Measurements from ENCODE around the gene OSTN. TPM values are rescaled to one million over a fixed set of nuclear protein-coding genes. Genes with fewer than 3 reads are reported as not detected.

Gene OSTN
- total and polyA plus RNA-seq, 4 donors, result 2.0 TPM; not detected in 3

GRCh38 chr3:191216510-191216909 lies 17.5 kb downstream of the OSTN start:
- intact Hi-C loops (cut with DNase I), result no loop called here

DNA sequence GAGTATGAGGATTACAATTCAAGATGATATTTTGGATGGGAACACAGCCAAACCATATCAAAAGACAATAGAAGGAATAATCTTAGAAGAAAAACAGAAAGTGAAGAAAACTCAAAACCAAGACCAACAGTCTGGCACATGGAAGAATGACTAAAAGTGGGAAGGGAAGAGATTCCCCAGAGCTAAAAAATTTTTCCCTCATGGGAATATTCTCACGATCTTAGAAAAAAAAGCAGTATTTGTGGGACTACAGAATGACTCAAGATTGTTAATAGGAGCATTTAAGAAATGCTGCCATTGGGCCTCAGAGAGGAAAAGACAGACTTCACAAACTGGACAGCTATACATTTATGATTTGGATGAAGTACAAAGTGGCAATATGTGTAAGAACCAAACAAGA lies 18.3 kb downstream of the OSTN start:
- 3 to 19% methylated on average over 1 of the region's 1 CpG for WGBS, 2 donors
- intact Hi-C loops (cut with DNase I), result no loop called here
- Histone ChIP-seq H3K4me3 (ENCODE audit: low read length in 2 of 2) (no peak overlapping the region), H3K9me3 (ENCODE audit: control insufficient read depth, low read length) (no peaks in the 10 kb centered on the region), H3K27ac (ENCODE audit: low read depth in 1 of 2, low read length in 2 of 2) (no peak overlapping the region), H3K36me3 (ENCODE audit: control insufficient read depth in 1 of 2, insufficient read depth in 2 of 2, low read length in 1 of 2) (no peaks in the 10 kb centered on the region), H3K4me1 (ENCODE audit: control insufficient read depth in 1 of 2, insufficient read depth in 2 of 2, low read length in 2 of 2) (no peaks in the 10 kb centered on the region), H3K27me3 (ENCODE audit: control insufficient read depth in 1 of 2, insufficient read depth in 2 of 2, low read length in 1 of 2) (no peaks in the 10 kb centered on the region)
- ATAC-seq (ENCODE audit: low FRiP score), result no peak
- no peak for DNase-seq

More at GRCh38 chr3:191216510-191216909, 17.5 kb downstream of the OSTN start:
- H3K9me3 ChIP-seq (ENCODE audit: control insufficient read depth, low read length), result no peaks in the 10 kb centered on the region
- ATAC-seq (ENCODE audit: low FRiP score) (no peak), DNase-seq (no peak)
- H3K27me3 ChIP-seq (ENCODE audit: control insufficient read depth in 1 of 2, insufficient read depth in 2 of 2, low read length in 1 of 2), result no peaks in the 10 kb centered on the region
- WGBS, 2 donors, result 62 to 67% methylated on average over 1 of the region's 1 CpG
- no peak overlapping the region for H3K27ac ChIP-seq (ENCODE audit: low read depth in 1 of 2, low read length in 2 of 2)
- H3K36me3 ChIP-seq (ENCODE audit: control insufficient read depth in 1 of 2, insufficient read depth in 2 of 2, low read length in 1 of 2), result no peaks in the 10 kb centered on the region
- H3K4me3 ChIP-seq (ENCODE audit: low read length in 2 of 2), result no peak overlapping the region
- no peaks in the 10 kb centered on the region for H3K4me1 ChIP-seq (ENCODE audit: control insufficient read depth in 1 of 2, insufficient read depth in 2 of 2, low read length in 2 of 2)

DNA sequence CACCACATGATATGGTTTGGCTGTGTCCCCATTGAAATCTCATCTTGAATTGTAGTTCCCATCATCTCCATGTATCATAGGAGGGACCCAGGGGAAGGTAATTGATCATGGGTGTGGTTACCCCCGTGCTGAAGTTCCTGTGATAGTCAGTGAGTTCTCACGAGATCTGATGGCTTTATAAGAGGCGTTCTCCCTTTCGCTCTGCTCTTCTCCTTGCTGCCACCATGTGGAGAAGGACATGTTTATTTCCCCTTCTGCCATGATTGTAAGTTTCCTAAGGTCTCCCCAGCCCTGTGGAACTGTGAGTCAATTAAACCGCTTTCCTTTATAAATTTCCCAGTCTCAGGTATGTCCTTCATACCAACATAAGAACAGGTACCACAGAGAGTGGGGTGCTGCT lies 21.9 kb downstream of the OSTN start:
- WGBS, 2 donors, result 80 to 81% methylated on average over 5 of the region's 5 CpGs
- Histone ChIP-seq H3K4me3 (ENCODE audit: low read length in 2 of 2) (no peak overlapping the region), H3K36me3 (ENCODE audit: control insufficient read depth in 1 of 2, insufficient read depth in 2 of 2, low read length in 1 of 2) (no peaks in the 10 kb centered on the region), H3K27me3 (ENCODE audit: control insufficient read depth in 1 of 2, insufficient read depth in 2 of 2, low read length in 1 of 2) (no peaks in the 10 kb centered on the region), H3K4me1 (ENCODE audit: control insufficient read depth in 1 of 2, insufficient read depth in 2 of 2, low read length in 2 of 2) (no peaks in the 10 kb centered on the region), H3K27ac (ENCODE audit: low read depth in 1 of 2, low read length in 2 of 2) (no peak overlapping the region), H3K9me3 (ENCODE audit: control insufficient read depth, low read length) (no peaks in the 10 kb centered on the region)
- intact Hi-C loops (cut with DNase I), result no loop called here
- DNase-seq (no peak), ATAC-seq (ENCODE audit: low FRiP score) (no peak)

DNA sequence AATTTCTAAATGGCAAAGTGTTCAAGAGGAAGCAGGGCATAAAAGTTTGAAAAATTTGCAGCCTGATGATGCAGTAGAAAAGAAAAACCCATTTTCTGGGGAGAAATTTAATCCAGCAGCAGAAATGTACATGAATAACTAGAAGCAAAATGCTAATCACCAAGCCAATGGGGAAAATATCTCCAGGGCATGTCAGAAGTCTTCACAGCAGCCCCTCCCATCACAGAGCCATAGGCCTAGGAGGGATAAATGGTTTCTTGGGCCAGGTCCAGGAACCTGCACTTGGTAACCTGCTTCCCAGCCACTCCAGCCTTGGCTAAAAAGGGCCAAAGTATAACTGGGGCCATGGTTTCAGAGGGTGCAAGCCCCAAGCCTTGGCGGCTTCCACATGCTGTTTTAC lies 22.6 kb downstream of the OSTN start:
- 95 to 100% methylated on average over 1 of the region's 1 CpG for WGBS, 2 donors
- Histone ChIP-seq H3K9me3 (ENCODE audit: control insufficient read depth, low read length) (no peaks in the 10 kb centered on the region), H3K4me3 (ENCODE audit: low read length in 2 of 2) (no peak overlapping the region), H3K27me3 (ENCODE audit: control insufficient read depth in 1 of 2, insufficient read depth in 2 of 2, low read length in 1 of 2) (no peaks in the 10 kb centered on the region), H3K27ac (ENCODE audit: low read depth in 1 of 2, low read length in 2 of 2) (no peak overlapping the region), H3K4me1 (ENCODE audit: control insufficient read depth in 1 of 2, insufficient read depth in 2 of 2, low read length in 2 of 2) (no peaks in the 10 kb centered on the region), H3K36me3 (ENCODE audit: control insufficient read depth in 1 of 2, insufficient read depth in 2 of 2, low read length in 1 of 2) (no peaks in the 10 kb centered on the region)
- intact Hi-C loops (cut with DNase I), result no loop called here
- DNase-seq, result no peak
- no peak for ATAC-seq (ENCODE audit: low FRiP score)

GRCh38 chr3:191227541-191227940 lies 28.5 kb downstream of the OSTN start:
- no peaks in the 10 kb centered on the region for H3K27me3 ChIP-seq (ENCODE audit: control insufficient read depth in 1 of 2, insufficient read depth in 2 of 2, low read length in 1 of 2)
- H3K4me3 ChIP-seq (ENCODE audit: low read length in 2 of 2), result no peak overlapping the region
- H3K27ac ChIP-seq (ENCODE audit: low read depth in 1 of 2, low read length in 2 of 2), result no peak overlapping the region
- 32 to 44% methylated on average over 5 of the region's 5 CpGs for WGBS, 2 donors
- DNase-seq (no peak), ATAC-seq (ENCODE audit: low FRiP score) (no peak)
- intact Hi-C loops (cut with DNase I), result no loop called here
- no peaks in the 10 kb centered on the region for H3K9me3 ChIP-seq (ENCODE audit: control insufficient read depth, low read length)
- H3K36me3 ChIP-seq (ENCODE audit: control insufficient read depth in 1 of 2, insufficient read depth in 2 of 2, low read length in 1 of 2), result no peaks in the 10 kb centered on the region
- H3K4me1 ChIP-seq (ENCODE audit: control insufficient read depth in 1 of 2, insufficient read depth in 2 of 2, low read length in 2 of 2), result no peaks in the 10 kb centered on the region

- 95 to 96% methylated on average over 9 of the region's 9 CpGs for WGBS, 2 donors
- H3K4me3 ChIP-seq (ENCODE audit: low read length in 2 of 2), result no peak overlapping the region
- ATAC-seq (ENCODE audit: low FRiP score) (no peak), DNase-seq (no peak)
- H3K36me3 ChIP-seq (ENCODE audit: control insufficient read depth in 1 of 2, insufficient read depth in 2 of 2, low read length in 1 of 2), result no peaks in the 10 kb centered on the region
- intact Hi-C loops (cut with DNase I), result loop anchor here in 1 of 2 donors (10.0 kb wide), 1 partner anchor 151 kb away; no protein-coding TSS in a partner anchor
- no peaks in the 10 kb centered on the region for H3K4me1 ChIP-seq (ENCODE audit: control insufficient read depth in 1 of 2, insufficient read depth in 2 of 2, low read length in 2 of 2)
- H3K27me3 ChIP-seq (ENCODE audit: control insufficient read depth in 1 of 2, insufficient read depth in 2 of 2, low read length in 1 of 2), result no peaks in the 10 kb centered on the region
- H3K27ac ChIP-seq (ENCODE audit: low read depth in 1 of 2, low read length in 2 of 2), result no peak overlapping the region
- H3K9me3 ChIP-seq (ENCODE audit: control insufficient read depth, low read length), result no peaks in the 10 kb centered on the region
Measured at GRCh38 chr3:191234216-191234615, 35.2 kb downstream of the OSTN start.

DNA sequence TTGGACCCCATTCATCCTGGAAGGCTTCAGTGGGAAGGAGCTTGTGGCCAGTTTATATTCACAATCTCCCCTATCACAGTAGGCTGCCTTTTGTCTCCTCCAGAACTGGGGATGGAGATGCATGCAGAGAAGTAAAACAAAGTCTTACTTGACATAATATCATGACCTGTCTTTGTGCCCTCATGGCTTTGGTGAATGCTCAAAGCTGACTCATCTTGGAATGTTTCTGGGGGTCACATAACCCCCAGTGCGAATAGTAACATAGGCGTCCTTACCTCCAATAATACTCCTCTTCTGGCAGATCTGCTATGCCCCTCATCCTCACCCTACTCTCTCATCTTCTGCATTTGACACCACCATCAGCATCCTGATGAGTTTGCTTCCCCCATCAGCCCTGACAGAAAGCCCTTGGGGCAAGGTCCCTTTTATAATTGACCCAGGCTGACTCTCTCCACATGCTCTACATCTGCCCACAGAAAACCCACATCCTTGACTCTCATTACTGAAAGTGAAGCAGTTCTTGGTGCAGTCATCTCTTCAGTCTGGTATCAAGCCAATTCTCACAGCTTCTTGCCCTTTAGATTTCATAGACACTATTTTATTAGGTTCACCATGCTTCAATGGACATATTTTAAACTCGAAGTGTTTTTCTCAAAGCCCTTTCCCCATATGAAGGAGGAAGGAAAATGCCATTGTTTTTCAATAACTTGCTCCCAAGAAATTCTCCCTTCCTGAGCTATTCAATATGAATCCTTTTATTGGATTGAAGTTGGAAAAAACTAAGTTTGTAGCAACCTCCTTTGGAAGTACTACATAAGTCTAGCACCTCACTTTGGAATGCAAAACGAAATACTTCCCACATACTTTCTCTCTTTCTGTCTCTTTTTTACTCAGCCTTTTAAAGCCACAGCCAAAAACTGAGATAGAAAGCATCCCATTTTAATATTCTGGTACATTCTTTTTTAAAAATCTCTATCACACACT lies 36.6 kb downstream of the OSTN start:
- no peak for ATAC-seq (ENCODE audit: low FRiP score)
- no peak overlapping the region for H3K27ac ChIP-seq (ENCODE audit: low read depth in 1 of 2, low read length in 2 of 2)
- DNase-seq, result no peak
- 48 to 75% methylated on average over 4 of the region's 4 CpGs for WGBS, 2 donors
- H3K9me3 ChIP-seq (ENCODE audit: control insufficient read depth, low read length), result no peaks in the 10 kb centered on the region
- no peaks in the 10 kb centered on the region for H3K4me1 ChIP-seq (ENCODE audit: control insufficient read depth in 1 of 2, insufficient read depth in 2 of 2, low read length in 2 of 2)
- H3K36me3 ChIP-seq (ENCODE audit: control insufficient read depth in 1 of 2, insufficient read depth in 2 of 2, low read length in 1 of 2), result no peaks in the 10 kb centered on the region
- intact Hi-C loops (cut with DNase I), result loop anchor here in 1 of 2 donors (10.0 kb wide), 1 partner anchor 149 kb away; no protein-coding TSS in a partner anchor
- no peaks in the 10 kb centered on the region for H3K27me3 ChIP-seq (ENCODE audit: control insufficient read depth in 1 of 2, insufficient read depth in 2 of 2, low read length in 1 of 2)
- no peak overlapping the region for H3K4me3 ChIP-seq (ENCODE audit: low read length in 2 of 2)

DNA sequence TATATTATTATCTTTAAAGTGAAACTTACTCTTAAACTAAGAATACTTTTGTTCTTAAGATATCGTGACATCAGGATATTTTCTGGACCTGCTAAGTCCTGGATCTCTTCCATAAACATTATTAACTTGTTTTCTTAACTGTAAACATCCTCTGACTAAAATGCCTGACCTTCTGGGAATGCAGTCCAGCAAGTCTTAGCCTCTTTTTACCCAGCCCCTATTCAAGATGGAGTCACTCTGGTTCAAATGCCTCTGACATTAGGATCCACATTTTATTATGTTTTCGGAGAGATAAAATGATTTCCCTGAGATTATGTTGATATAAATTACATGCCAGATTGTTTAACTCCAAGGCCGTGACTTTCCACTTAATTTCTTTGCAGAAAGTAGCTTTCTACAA lies 37.6 kb downstream of the OSTN start:
- Histone ChIP-seq H3K4me1 (ENCODE audit: control insufficient read depth in 1 of 2, insufficient read depth in 2 of 2, low read length in 2 of 2) (no peaks in the 10 kb centered on the region), H3K36me3 (ENCODE audit: control insufficient read depth in 1 of 2, insufficient read depth in 2 of 2, low read length in 1 of 2) (no peaks in the 10 kb centered on the region), H3K9me3 (ENCODE audit: control insufficient read depth, low read length) (no peaks in the 10 kb centered on the region), H3K27me3 (ENCODE audit: control insufficient read depth in 1 of 2, insufficient read depth in 2 of 2, low read length in 1 of 2) (no peaks in the 10 kb centered on the region), H3K4me3 (ENCODE audit: low read length in 2 of 2) (no peak overlapping the region), H3K27ac (ENCODE audit: low read depth in 1 of 2, low read length in 2 of 2) (no peak overlapping the region)
- intact Hi-C loops (cut with DNase I), result loop anchor here in 1 of 2 donors (10.0 kb wide), 1 partner anchor 148 kb away; no protein-coding TSS in a partner anchor
- 57 to 58% methylated on average over 3 of the region's 3 CpGs for WGBS, 2 donors
- DNase-seq (no peak), ATAC-seq (ENCODE audit: low FRiP score) (no peak)
